ENCODE data around the gene RP9.
A peak's percentile ranks its signal among the peaks of the same experiment; 100 is the strongest.

RP9 gene

GRCh38 chr7:33109005-33109757, at the start of gene RP9 (continued):
- TF ChIP-seq MZF1 (tag by site-specific recombination; IDR thresholded peaks at IDR 0.05; ENCODE audit: borderline replicate concordance): no peak
- TF ChIP-seq ZNF223 (tag by site-specific recombination; IDR thresholded peaks at IDR 0.05): no peak
- TF ChIP-seq ZNF791 (tag by site-specific recombination; IDR thresholded peaks at IDR 0.05): no peak
- TF ChIP-seq ZNF777 (tag by site-specific recombination; IDR thresholded peaks at IDR 0.05; ENCODE audit: borderline replicate concordance): no peak
- TF ChIP-seq ZNF155 (tag by site-specific recombination; IDR thresholded peaks at IDR 0.05): no peak
- peak; percentile 87 for TF ChIP-seq KLF9 (tag by site-specific recombination; IDR thresholded peaks at IDR 0.05; ENCODE audit: low read depth)
- no peak for TF ChIP-seq KLF17 (tag by site-specific recombination; IDR thresholded peaks at IDR 0.05)
- no peak for TF ChIP-seq ZNF175 (tag by site-specific recombination; IDR thresholded peaks at IDR 0.05)
- TF ChIP-seq ZNF658 (tag by site-specific recombination; IDR thresholded peaks at IDR 0.05): no peak
- no peak for TF ChIP-seq ZNF302 (tag by site-specific recombination; IDR thresholded peaks at IDR 0.05; ENCODE audit: low read depth)
- TF ChIP-seq GLIS1 (tag by site-specific recombination; IDR thresholded peaks at IDR 0.05): no peak
- TF ChIP-seq KLF16 (tag by site-specific recombination; IDR thresholded peaks at IDR 0.05): no peak
- TF ChIP-seq GLI4 (tag by site-specific recombination; IDR thresholded peaks at IDR 0.05): no peak
- no peak for TF ChIP-seq ZNF645 (tag by site-specific recombination; IDR thresholded peaks at IDR 0.05)
- no peak for TF ChIP-seq PRDM10 (tag by site-specific recombination; IDR thresholded peaks at IDR 0.05)
- peak; percentile 75 for TF ChIP-seq ZBTB26 (tag by site-specific recombination; optimal IDR thresholded peaks at IDR 0.05)
- no peak for TF ChIP-seq ATF2 (tag by site-specific recombination; IDR thresholded peaks at IDR 0.05; ENCODE audit: low read depth)
- peak; percentile 61; the same call in 1 of the 2 replicates for TF ChIP-seq KLF10 (tag by site-specific recombination; IDR thresholded peaks at IDR 0.05)
- peak; percentile 68 for TF ChIP-seq CTCF (tag by site-specific recombination; IDR thresholded peaks at IDR 0.05)
- TF ChIP-seq PRDM4 (tag by site-specific recombination; IDR thresholded peaks at IDR 0.05): no peak
- TF ChIP-seq TSHZ1 (tag by site-specific recombination; IDR thresholded peaks at IDR 0.05; ENCODE audit: borderline replicate concordance): no peak
- no peak for TF ChIP-seq BCL11A (tag by site-specific recombination; IDR thresholded peaks at IDR 0.05; ENCODE audit: low read depth)

All from HEK293 (cell line).